GM23248 (cell line): ENCODE results near the gene GALNT2.

Experiments used
- EZH2 ChIP-seq: fragments of 200-600 bp; sonication (generic); IDR thresholded peaks from 2 replicates; pipeline ENCODE4 v1.6.1; 2018; ENCODE audit warnings: antibody characterized with exemption, mild to moderate bottlenecking; ENCODE audit not compliant: insufficient read depth, poor library complexity, severe bottlenecking
- EZH2phosphoT487 ChIP-seq: fragments of 200-600 bp; sonication (generic); IDR thresholded peaks from 2 replicates; pipeline ENCODE4 v1.6.1; 2018; ENCODE audit warnings: antibody characterized with exemption, moderate library complexity, mild to moderate bottlenecking, low read depth; ENCODE audit not compliant: insufficient read depth

GRCh38 chr1:230072866-230073265 is 5.8 kb downstream of the GALNT2 start:
- TF ChIP-seq EZH2 (no peak), EZH2phosphoT487 (no peak)
